ENCODE results near the gene PLPP3.

The PLPP3 gene

DNA sequence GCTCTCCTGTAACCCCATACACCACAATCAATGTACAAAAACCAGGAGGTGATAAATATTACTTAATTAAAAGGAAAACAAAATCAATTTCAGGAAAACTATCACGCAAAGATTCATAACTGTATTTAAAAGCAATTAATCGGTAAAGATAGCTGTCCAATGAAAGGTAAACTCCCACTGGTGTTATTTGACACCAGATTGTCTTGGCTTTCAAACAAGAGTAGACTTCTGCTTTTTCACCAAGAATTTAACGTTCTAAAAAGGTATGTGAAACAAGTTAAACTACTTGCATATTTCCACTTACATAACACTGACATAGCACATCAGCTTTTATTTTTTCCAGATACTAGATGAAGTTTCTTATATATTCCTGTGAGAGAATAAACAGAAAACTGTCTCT, 3.5 kb downstream of the PLPP3 start:
- Histone ChIP-seq H3K27me3 (ENCODE audit: control insufficient read depth in 1 of 2, insufficient read depth in 1 of 2, low read length in 2 of 2) (no peaks in the 10 kb centered on the region), H3K4me2 (ENCODE audit: low read length, poor library complexity, severe bottlenecking) (no peak overlapping the region), H3K18ac (ENCODE audit: low read depth in 1 of 2, low read length in 2 of 2) (no peak overlapping the region), H4K8ac (ENCODE audit: low read length) (no peak overlapping the region), H3K23ac (ENCODE audit: low read length in 2 of 2) (no peak overlapping the region), H2BK12ac (ENCODE audit: low read length in 2 of 2) (no peak overlapping the region), H3K9ac (ENCODE audit: low read length) (peak overlapping the region; percentile 97), H2BK15ac (ENCODE audit: low read depth, poor library complexity, severe bottlenecking) (no peak overlapping the region), H2BK5ac (ENCODE audit: low read depth, low read length, poor library complexity, severe bottlenecking) (no peak overlapping the region), H3K27ac (ENCODE audit: low read length, poor library complexity, severe bottlenecking) (no peak overlapping the region), H3K79me1 (replicated peaks; ENCODE audit: low read length, poor library complexity, severe bottlenecking) (peaks cover 3% of the 10 kb centered on the region), H3K4me1 (ENCODE audit: control insufficient read depth, insufficient read depth, low read depth, low read length) (peaks cover 5% of the 10 kb centered on the region), H3K4me3 (ENCODE audit: insufficient read depth in 1 of 2, low read depth in 1 of 2, low read length in 2 of 2) (peak overlapping the region in 1 of 2 experiments; percentile 95), H3K4ac (ENCODE audit: low read depth in 1 of 2, low read length in 2 of 2) (no peak overlapping the region), H2AFZ (ENCODE audit: low read depth, low read length) (no peak overlapping the region), H3K14ac (ENCODE audit: low read length in 2 of 2) (no peak overlapping the region), H3K9me3 (ENCODE audit: control insufficient read depth, low read length) (no peaks in the 10 kb centered on the region), H2AK5ac (ENCODE audit: low read length, severe bottlenecking) (no peak overlapping the region), H3K36me3 (ENCODE audit: control insufficient read depth in 1 of 2, insufficient read depth in 2 of 2, low read depth in 1 of 2, low read length in 2 of 2) (peaks cover 0 to 68% of the 10 kb centered on the region in 2 experiments), H4K91ac (ENCODE audit: low read length) (no peak overlapping the region), H2BK120ac (ENCODE audit: low read depth, low read length) (no peak overlapping the region)
- 82% methylated on average over 3 of the region's 3 CpGs for WGBS
- DNase-seq = no peak

DNA sequence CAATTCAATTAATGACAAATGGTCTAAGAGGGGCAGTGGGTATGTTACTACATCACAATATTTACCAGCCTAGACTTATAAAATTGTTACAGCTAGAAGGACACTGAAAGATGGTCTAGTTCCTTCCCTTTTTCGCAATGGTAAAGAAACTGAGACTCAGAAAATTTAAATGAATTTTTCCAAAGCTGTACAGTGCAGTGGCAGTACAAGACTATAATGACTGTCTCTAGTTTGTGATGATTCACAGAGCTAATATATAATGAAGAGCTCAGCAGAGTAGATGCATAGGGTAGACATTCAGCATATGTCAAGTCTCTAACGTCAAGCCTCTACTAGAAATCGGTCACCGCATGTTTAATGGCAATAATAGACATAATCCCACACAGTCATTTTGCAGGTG, 4.6 kb downstream of the PLPP3 start:
- Histone ChIP-seq H3K4me1 (ENCODE audit: control insufficient read depth, insufficient read depth, low read depth, low read length) (peaks cover 5% of the 10 kb centered on the region), H3K4me3 (ENCODE audit: insufficient read depth in 1 of 2, low read depth in 1 of 2, low read length in 2 of 2) (peak overlapping the region in 1 of 2 experiments; percentile 95), H3K27me3 (ENCODE audit: control insufficient read depth in 1 of 2, insufficient read depth in 1 of 2, low read length in 2 of 2) (no peaks in the 10 kb centered on the region), H3K79me1 (replicated peaks; ENCODE audit: low read length, poor library complexity, severe bottlenecking) (peaks cover 3% of the 10 kb centered on the region), H2AFZ (ENCODE audit: low read depth, low read length) (no peak overlapping the region), H3K36me3 (ENCODE audit: control insufficient read depth in 1 of 2, insufficient read depth in 2 of 2, low read depth in 1 of 2, low read length in 2 of 2) (peaks cover 0 to 79% of the 10 kb centered on the region in 2 experiments), H2BK120ac (ENCODE audit: low read depth, low read length) (no peak overlapping the region), H3K4ac (ENCODE audit: low read depth in 1 of 2, low read length in 2 of 2) (no peak overlapping the region), H2BK15ac (ENCODE audit: low read depth, poor library complexity, severe bottlenecking) (no peak overlapping the region), H3K9me3 (ENCODE audit: control insufficient read depth, low read length) (no peaks in the 10 kb centered on the region), H3K14ac (ENCODE audit: low read length in 2 of 2) (no peak overlapping the region), H3K18ac (ENCODE audit: low read depth in 1 of 2, low read length in 2 of 2) (no peak overlapping the region), H3K23ac (ENCODE audit: low read length in 2 of 2) (no peak overlapping the region), H2AK5ac (ENCODE audit: low read length, severe bottlenecking) (no peak overlapping the region), H2BK5ac (ENCODE audit: low read depth, low read length, poor library complexity, severe bottlenecking) (no peak overlapping the region), H4K8ac (ENCODE audit: low read length) (no peak overlapping the region), H3K27ac (ENCODE audit: low read length, poor library complexity, severe bottlenecking) (no peak overlapping the region), H3K9ac (ENCODE audit: low read length) (peak overlapping the region; percentile 97), H3K4me2 (ENCODE audit: low read length, poor library complexity, severe bottlenecking) (no peak overlapping the region), H4K91ac (ENCODE audit: low read length) (no peak overlapping the region), H2BK12ac (ENCODE audit: low read length in 2 of 2) (no peak overlapping the region)
- DNase-seq = no peak
- 97% methylated on average over 4 of the region's 4 CpGs for WGBS

DNA sequence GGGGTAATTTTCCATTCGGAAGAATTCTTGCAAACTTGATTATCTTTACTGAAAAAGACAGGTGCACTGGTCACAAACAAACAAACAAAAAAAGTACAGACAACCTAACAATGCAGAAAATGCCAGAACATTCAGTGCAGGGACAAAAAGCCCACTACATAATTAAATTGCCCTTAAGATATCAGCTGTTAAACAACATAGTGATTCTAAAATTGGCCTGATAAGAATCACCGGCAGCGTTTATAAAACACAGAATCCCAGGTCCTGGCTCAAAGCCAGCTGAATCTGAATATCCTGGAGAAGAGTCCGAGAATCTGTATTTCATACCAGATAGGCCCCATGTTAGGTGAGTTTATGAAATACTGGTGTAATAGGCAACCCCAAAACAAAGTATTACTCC, 6.1 kb downstream of the PLPP3 start:
- Histone ChIP-seq H2BK120ac (ENCODE audit: low read depth, low read length) (no peak overlapping the region), H3K27ac (ENCODE audit: low read length, poor library complexity, severe bottlenecking) (no peak overlapping the region), H4K91ac (ENCODE audit: low read length) (no peak overlapping the region), H3K4me1 (ENCODE audit: control insufficient read depth, insufficient read depth, low read depth, low read length) (peaks cover 5% of the 10 kb centered on the region), H3K9ac (ENCODE audit: low read length) (peak overlapping the region; percentile 97), H2AFZ (ENCODE audit: low read depth, low read length) (no peak overlapping the region), H4K8ac (ENCODE audit: low read length) (no peak overlapping the region), H3K4me2 (ENCODE audit: low read length, poor library complexity, severe bottlenecking) (no peak overlapping the region), H2BK5ac (ENCODE audit: low read depth, low read length, poor library complexity, severe bottlenecking) (no peak overlapping the region), H2BK15ac (ENCODE audit: low read depth, poor library complexity, severe bottlenecking) (no peak overlapping the region), H3K79me1 (replicated peaks; ENCODE audit: low read length, poor library complexity, severe bottlenecking) (peaks cover 3% of the 10 kb centered on the region), H3K36me3 (ENCODE audit: control insufficient read depth in 1 of 2, insufficient read depth in 2 of 2, low read depth in 1 of 2, low read length in 2 of 2) (peaks cover 0 to 85% of the 10 kb centered on the region in 2 experiments), H3K14ac (ENCODE audit: low read length in 2 of 2) (no peak overlapping the region), H2AK5ac (ENCODE audit: low read length, severe bottlenecking) (no peak overlapping the region), H3K4ac (ENCODE audit: low read depth in 1 of 2, low read length in 2 of 2) (no peak overlapping the region), H2BK12ac (ENCODE audit: low read length in 2 of 2) (no peak overlapping the region), H3K4me3 (ENCODE audit: insufficient read depth in 1 of 2, low read depth in 1 of 2, low read length in 2 of 2) (peak overlapping the region in 1 of 2 experiments; percentile 95), H3K23ac (ENCODE audit: low read length in 2 of 2) (no peak overlapping the region), H3K27me3 (ENCODE audit: control insufficient read depth in 1 of 2, insufficient read depth in 1 of 2, low read length in 2 of 2) (no peaks in the 10 kb centered on the region), H3K18ac (ENCODE audit: low read depth in 1 of 2, low read length in 2 of 2) (no peak overlapping the region), H3K9me3 (ENCODE audit: control insufficient read depth, low read length) (no peaks in the 10 kb centered on the region)
- 90% methylated on average over 4 of the region's 4 CpGs for WGBS
- DNase-seq = no peak

DNA sequence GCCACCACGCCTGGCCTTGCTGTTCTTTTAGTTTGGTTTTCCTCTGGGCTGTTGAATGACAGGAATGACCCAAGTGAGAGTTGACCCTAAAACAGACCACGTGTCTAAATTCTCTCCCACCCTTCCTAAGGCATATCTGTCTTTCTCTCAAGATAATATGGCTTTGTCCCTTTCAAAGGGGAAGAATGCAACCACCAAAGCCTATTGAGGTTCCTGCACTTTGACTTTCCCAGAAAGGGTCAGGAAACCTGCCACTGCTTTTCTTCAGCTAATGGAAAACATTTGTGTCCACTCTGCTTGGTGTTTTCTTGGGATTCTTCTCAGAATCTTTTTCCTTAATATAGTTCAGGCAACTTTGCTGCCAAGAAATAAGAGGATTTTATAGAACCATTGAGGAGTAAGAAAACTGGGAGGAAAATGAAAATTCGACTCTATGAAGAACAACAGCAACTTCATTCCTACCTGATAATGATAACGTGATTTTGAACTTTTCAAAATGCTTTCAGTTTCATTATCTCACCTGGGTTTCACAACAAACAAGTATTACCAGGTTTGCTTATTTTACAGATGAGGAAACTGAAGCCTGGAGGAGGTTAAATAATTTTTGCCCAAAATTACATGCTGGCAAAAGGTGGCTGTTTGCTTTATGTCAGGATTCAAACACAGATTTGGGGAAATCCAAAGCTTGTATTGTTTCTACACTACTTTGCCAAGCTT, 6.9 kb downstream of the PLPP3 start:
- no peak overlapping the region for H3K18ac ChIP-seq (ENCODE audit: low read depth in 1 of 2, low read length in 2 of 2)
- H3K9ac ChIP-seq (ENCODE audit: low read length) = peak overlapping the region; percentile 97
- H2AK5ac ChIP-seq (ENCODE audit: low read length, severe bottlenecking) = no peak overlapping the region
- no peaks in the 10 kb centered on the region for H3K27me3 ChIP-seq (ENCODE audit: control insufficient read depth in 1 of 2, insufficient read depth in 1 of 2, low read length in 2 of 2)
- H3K4me1 ChIP-seq (ENCODE audit: control insufficient read depth, insufficient read depth, low read depth, low read length) = no peaks in the 10 kb centered on the region
- no peak overlapping the region for H2AFZ ChIP-seq (ENCODE audit: low read depth, low read length)
- H3K14ac ChIP-seq (ENCODE audit: low read length in 2 of 2) = no peak overlapping the region
- H2BK5ac ChIP-seq (ENCODE audit: low read depth, low read length, poor library complexity, severe bottlenecking) = no peak overlapping the region
- H3K4me3 ChIP-seq (ENCODE audit: insufficient read depth in 1 of 2, low read depth in 1 of 2, low read length in 2 of 2) = peak overlapping the region in 1 of 2 experiments; percentile 95
- H3K9me3 ChIP-seq (ENCODE audit: control insufficient read depth, low read length) = no peaks in the 10 kb centered on the region
- no peak overlapping the region for H3K23ac ChIP-seq (ENCODE audit: low read length in 2 of 2)
- no peak overlapping the region for H4K8ac ChIP-seq (ENCODE audit: low read length)
- H3K36me3 ChIP-seq (ENCODE audit: control insufficient read depth in 1 of 2, insufficient read depth in 2 of 2, low read depth in 1 of 2, low read length in 2 of 2) = peaks cover 0 to 86% of the 10 kb centered on the region in 2 experiments
- no peak overlapping the region for H2BK120ac ChIP-seq (ENCODE audit: low read depth, low read length)
- WGBS = 93% methylated on average over 3 of the region's 4 CpGs
- H2BK12ac ChIP-seq (ENCODE audit: low read length in 2 of 2) = no peak overlapping the region
- no peak overlapping the region for H3K27ac ChIP-seq (ENCODE audit: low read length, poor library complexity, severe bottlenecking)
- H3K79me1 ChIP-seq (replicated peaks; ENCODE audit: low read length, poor library complexity, severe bottlenecking) = no peaks in the 10 kb centered on the region
- DNase-seq = no peak
- H3K4ac ChIP-seq (ENCODE audit: low read depth in 1 of 2, low read length in 2 of 2) = no peak overlapping the region
- H3K4me2 ChIP-seq (ENCODE audit: low read length, poor library complexity, severe bottlenecking) = no peak overlapping the region
- no peak overlapping the region for H2BK15ac ChIP-seq (ENCODE audit: low read depth, poor library complexity, severe bottlenecking)
- no peak overlapping the region for H4K91ac ChIP-seq (ENCODE audit: low read length)

Measured in mesenchymal stem cell (in vitro differentiated cells and primary cell).